Cardiac muscle cell (in vitro differentiated cells and primary cell): ENCODE measurements around the gene BMP4. TPM values are rescaled to one million over a fixed set of nuclear protein-coding genes. Genes with fewer than 3 reads are reported as not detected.
A peak's percentile ranks its signal among the peaks of the same experiment; 100 is the strongest.

Experiments
- DNase-seq, 2 donors: peaks; one replicate each; pipeline versions ENCODE4 v3.0.0 to v3.0.0-alpha.2; 2010 to 2017; ENCODE audit warnings: low read depth in 1 of 2, low spot score in 1 of 2
- H3K27ac ChIP-seq: fragments of 200-600 bp; sonication (generic); 2 replicates; pipeline ENCODE4 v1.5.1; 2016
- H3K27me3 ChIP-seq: fragments of 200-600 bp; sonication (generic); 2 replicates; pipeline ENCODE4 v1.6.0; 2016; ENCODE audit warnings: control low read depth
- H3K36me3 ChIP-seq: fragments of 200-600 bp; sonication (generic); 2 replicates; pipeline ENCODE4 v1.5.1; 2016; ENCODE audit warnings: control low read depth
- H3K4me1 ChIP-seq: fragments of 200-600 bp; sonication (generic); 2 replicates; pipeline ENCODE4 v1.8.1; 2017; ENCODE audit warnings: low read depth, mild to moderate bottlenecking, mixed run types
- H3K4me3 ChIP-seq: fragments of 200-600 bp; sonication (generic); 2 replicates; pipeline ENCODE4 v1.5.1; 2016; ENCODE audit warnings: mild to moderate bottlenecking
- H3K9me3 ChIP-seq: fragments of 200-600 bp; sonication (generic); 2 replicates; pipeline ENCODE4 v1.5.1; 2017; ENCODE audit warnings: low read depth, mild to moderate bottlenecking, control low read depth
- polyA plus RNA-seq: library from polyadenylated mRNA; unstranded; fragments of >200 nt; fragmentation: Nextera tagmentation; extraction: Ambion mirVana; gene quantifications from 2 replicates; pipeline ENCODE4 v1.2.1, GENCODE V29; 2016
- total RNA-seq: library from RNA; depleted of rRNA; stranded (reverse); fragments of >200 nt; gene quantifications from 2 replicates; pipeline ENCODE4 v1.2.3, GENCODE V29; 2016
- TF ChIP-seq, protein P1 (sequence below): IDR thresholded peaks from 2 replicates; pipeline ENCODE4 v1.5.1; 2012; ENCODE audit warnings: low read depth, mild to moderate bottlenecking, low read length

Gene BMP4
- total and polyA plus RNA-seq, 2 experiments from 2014 or later, result 10.6 to 11.4 TPM

DNA sequence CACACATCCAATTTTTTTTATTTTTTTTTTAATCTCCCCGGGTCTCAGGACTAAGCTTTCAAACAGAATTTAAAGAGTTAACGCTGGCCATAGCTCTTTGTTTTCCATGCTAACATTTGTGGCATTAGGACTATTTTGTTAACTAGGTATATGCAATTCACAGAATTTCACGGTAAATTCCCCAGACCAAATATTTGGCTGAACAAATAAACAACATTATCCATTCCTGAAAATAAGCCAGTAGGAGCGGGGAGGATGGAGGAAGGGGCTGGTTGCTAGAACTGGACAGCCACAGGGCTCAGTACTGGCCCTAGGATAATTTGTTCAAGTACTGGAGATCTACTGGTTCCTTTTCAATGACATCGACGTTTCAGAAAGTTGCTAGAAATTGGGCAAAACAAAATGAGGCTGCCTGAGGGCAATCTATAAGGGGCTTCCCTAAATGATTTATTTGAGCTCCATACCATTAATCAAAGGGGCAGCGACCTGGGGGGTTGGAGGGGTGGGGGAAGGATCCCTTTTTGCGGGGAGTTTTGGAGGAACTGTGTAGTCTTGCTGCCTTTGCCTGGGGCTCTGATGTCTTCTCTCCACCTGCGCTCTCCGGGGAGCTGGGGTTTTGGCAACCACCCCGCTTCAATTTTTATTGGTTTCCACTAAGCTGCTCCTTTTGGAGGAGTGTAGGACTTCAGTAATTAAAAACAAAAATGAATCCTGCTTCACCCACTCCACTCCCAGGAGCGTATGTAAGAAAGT lies 9.0 kb downstream of the BMP4 start:
- no peak for DNase-seq
- Histone ChIP-seq H3K27me3 (peaks cover 46% of the 10 kb centered on the region), H3K36me3 (no peaks in the 10 kb centered on the region), H3K4me1 (no peaks in the 10 kb centered on the region), H3K4me3 (no peak overlapping the region), H3K9me3 (no peaks in the 10 kb centered on the region), H3K27ac (no peak overlapping the region)
- TF ChIP-seq, protein P1, sequence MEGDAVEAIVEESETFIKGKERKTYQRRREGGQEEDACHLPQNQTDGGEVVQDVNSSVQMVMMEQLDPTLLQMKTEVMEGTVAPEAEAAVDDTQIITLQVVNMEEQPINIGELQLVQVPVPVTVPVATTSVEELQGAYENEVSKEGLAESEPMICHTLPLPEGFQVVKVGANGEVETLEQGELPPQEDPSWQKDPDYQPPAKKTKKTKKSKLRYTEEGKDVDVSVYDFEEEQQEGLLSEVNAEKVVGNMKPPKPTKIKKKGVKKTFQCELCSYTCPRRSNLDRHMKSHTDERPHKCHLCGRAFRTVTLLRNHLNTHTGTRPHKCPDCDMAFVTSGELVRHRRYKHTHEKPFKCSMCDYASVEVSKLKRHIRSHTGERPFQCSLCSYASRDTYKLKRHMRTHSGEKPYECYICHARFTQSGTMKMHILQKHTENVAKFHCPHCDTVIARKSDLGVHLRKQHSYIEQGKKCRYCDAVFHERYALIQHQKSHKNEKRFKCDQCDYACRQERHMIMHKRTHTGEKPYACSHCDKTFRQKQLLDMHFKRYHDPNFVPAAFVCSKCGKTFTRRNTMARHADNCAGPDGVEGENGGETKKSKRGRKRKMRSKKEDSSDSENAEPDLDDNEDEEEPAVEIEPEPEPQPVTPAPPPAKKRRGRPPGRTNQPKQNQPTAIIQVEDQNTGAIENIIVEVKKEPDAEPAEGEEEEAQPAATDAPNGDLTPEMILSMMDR, result no peak

DNA sequence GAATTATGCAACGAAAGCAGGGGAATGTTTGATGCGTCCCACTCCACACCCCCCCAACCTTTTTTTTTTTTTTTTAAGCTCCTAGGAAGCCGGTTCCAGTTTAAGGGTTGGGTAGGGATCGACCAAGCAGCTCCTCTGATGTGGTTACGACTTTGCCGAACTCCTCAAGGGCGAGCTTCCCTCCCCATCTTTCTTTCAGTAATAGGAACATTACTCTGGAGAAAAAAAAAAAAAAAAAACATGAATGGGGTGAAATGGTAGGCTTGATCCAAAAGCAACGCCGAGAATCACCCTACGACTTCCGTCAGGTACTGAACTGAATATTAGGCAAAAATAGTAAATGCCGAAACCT lies 9.6 kb downstream of the BMP4 start:
- Histone ChIP-seq H3K4me3 (peak overlapping the region; percentile 31), H3K9me3 (no peaks in the 10 kb centered on the region), H3K4me1 (no peaks in the 10 kb centered on the region), H3K27ac (no peak overlapping the region), H3K36me3 (no peaks in the 10 kb centered on the region), H3K27me3 (peaks cover 46% of the 10 kb centered on the region)
- no peak for DNase-seq
- TF ChIP-seq, protein P1, result no peak

DNA sequence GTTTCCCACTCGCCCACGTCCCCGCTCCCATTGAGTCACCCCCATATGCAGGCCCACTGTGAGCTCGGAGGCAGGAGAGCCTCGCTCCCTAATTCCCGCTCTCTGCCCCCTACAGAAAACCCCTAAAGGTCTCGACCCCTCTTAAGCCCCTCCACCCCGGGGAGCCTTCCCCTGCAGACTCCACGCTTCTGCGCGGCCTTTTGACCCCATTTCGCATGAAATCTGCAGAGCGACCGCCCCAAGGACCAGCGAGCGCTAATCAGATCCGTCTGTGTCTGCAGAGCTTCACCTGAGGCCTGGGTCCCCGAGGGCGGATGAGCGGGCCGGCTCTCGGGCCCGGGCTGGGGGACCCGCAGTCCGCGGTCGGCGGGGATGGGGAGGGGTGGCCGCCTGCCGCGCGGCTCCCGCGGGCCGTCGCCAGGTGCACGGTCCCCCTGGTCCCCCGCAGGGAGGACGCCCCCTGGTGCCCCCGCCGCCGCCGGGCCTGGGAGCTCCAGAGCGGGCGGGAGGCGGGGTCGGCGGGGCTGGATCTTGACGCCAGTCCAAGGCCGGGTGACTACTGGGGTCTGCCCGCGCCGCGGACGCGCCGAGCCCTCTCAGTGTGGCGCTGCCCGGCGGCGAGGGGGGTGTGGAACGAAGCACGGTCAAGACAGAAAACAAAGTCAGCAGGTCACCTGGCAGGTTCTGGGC lies 10.1 kb downstream of the BMP4 start:
- H3K27ac ChIP-seq, result no peak overlapping the region
- H3K4me3 ChIP-seq, result peak overlapping the region; percentile 31
- TF ChIP-seq, protein P1, result no peak
- DNase-seq, result peak in 1 of 2 donors; percentile 67
- H3K4me1 ChIP-seq, result no peaks in the 10 kb centered on the region
- no peaks in the 10 kb centered on the region for H3K36me3 ChIP-seq
- no peaks in the 10 kb centered on the region for H3K9me3 ChIP-seq
- peaks cover 45% of the 10 kb centered on the region for H3K27me3 ChIP-seq

DNA sequence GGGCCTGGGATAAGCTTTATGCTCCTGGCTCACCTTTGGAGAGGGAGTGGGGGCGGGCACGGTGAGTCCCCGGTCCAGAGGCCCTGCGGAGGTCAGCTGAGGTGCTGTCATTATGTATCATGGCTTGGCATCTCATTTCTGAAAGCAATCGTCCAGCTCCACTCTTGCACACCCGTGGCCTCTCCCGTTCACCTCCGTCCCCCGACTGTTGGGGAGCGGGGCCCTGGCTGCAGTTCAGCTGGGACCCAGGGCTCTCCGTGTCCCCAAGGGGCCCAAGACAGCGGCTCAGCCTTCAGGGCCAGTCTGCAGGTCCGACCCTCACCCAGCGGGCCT lies 10.6 kb downstream of the BMP4 start:
- no peaks in the 10 kb centered on the region for H3K36me3 ChIP-seq
- H3K27ac ChIP-seq, result no peak overlapping the region
- peak overlapping the region; percentile 31 for H3K4me3 ChIP-seq
- H3K4me1 ChIP-seq, result no peaks in the 10 kb centered on the region
- no peaks in the 10 kb centered on the region for H3K9me3 ChIP-seq
- TF ChIP-seq, protein P1, result no peak
- peaks cover 39% of the 10 kb centered on the region for H3K27me3 ChIP-seq
- DNase-seq, result no peak

DNA sequence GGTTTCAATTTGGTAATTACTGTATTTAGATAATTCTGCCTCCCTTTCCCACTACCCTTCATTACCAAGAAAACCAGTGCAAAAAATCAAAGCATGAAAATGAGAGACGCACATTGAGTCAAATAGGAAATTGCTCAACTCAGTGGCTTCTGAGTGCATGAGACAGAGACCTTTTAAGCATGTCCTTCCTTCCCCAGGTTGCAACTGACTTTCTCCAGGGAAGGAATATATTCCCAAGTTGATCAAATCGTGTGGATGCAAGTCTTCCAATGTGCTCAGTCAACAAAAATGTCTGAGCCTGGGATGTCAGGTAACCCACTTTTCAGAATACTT lies 12.9 kb downstream of the BMP4 start:
- H3K4me3 ChIP-seq, result no peak overlapping the region
- H3K27me3 ChIP-seq, result peaks cover 37% of the 10 kb centered on the region
- TF ChIP-seq, protein P1, result no peak
- H3K36me3 ChIP-seq, result no peaks in the 10 kb centered on the region
- H3K4me1 ChIP-seq, result no peaks in the 10 kb centered on the region
- no peak for DNase-seq
- no peak overlapping the region for H3K27ac ChIP-seq
- no peaks in the 10 kb centered on the region for H3K9me3 ChIP-seq
